Astrocyte (in vitro differentiated cells and primary cell): ENCODE data around the gene PDGFD.

ENCODE experiments used
- EZH2 ChIP-seq: IDR thresholded peaks from 2 replicates; pipeline ENCODE4 v1.6.1; 2012; ENCODE audit warnings: mild to moderate bottlenecking, low read length, inconsistent platforms; ENCODE audit not compliant: insufficient read depth
- TF ChIP-seq, protein P1 (sequence below): IDR thresholded peaks from 2 replicates; pipeline ENCODE4 v1.5.1; 2011; ENCODE audit warnings: low read depth, mild to moderate bottlenecking, inconsistent platforms, low read length, moderate library complexity; ENCODE audit not compliant: insufficient read depth

- TF ChIP-seq, protein P1, sequence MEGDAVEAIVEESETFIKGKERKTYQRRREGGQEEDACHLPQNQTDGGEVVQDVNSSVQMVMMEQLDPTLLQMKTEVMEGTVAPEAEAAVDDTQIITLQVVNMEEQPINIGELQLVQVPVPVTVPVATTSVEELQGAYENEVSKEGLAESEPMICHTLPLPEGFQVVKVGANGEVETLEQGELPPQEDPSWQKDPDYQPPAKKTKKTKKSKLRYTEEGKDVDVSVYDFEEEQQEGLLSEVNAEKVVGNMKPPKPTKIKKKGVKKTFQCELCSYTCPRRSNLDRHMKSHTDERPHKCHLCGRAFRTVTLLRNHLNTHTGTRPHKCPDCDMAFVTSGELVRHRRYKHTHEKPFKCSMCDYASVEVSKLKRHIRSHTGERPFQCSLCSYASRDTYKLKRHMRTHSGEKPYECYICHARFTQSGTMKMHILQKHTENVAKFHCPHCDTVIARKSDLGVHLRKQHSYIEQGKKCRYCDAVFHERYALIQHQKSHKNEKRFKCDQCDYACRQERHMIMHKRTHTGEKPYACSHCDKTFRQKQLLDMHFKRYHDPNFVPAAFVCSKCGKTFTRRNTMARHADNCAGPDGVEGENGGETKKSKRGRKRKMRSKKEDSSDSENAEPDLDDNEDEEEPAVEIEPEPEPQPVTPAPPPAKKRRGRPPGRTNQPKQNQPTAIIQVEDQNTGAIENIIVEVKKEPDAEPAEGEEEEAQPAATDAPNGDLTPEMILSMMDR = no peak
- TF ChIP-seq EZH2 = no peak
Observed at GRCh38 chr11:103880968-103881367, 283.0 kb downstream of the PDGFD start.
